Nephron (organoid): ENCODE results near the gene MECP2.

Experiments
- H3K27ac Mint-ChIP-seq, 3 experiments: 2 replicates each; pipeline ENCODE4 v1.8.0; 2020; ENCODE audit warnings: mixed read lengths in 3 of 3, mild to moderate bottlenecking in 2 of 3, moderate library complexity in 1 of 3
- H3K27me3 Mint-ChIP-seq: 2 replicates; pipeline ENCODE4 v1.8.0; 2021; ENCODE audit warnings: low read depth, mild to moderate bottlenecking, moderate library complexity, mixed read lengths
- H3K36me3 Mint-ChIP-seq: 2 replicates; pipeline ENCODE4 v1.8.0; 2020; ENCODE audit warnings: low read depth, mixed read lengths
- H3K4me1 Mint-ChIP-seq: 2 replicates; pipeline ENCODE4 v1.8.0; 2020; ENCODE audit warnings: mixed read lengths
- H3K4me3 Mint-ChIP-seq, 3 experiments: 2 replicates each; pipeline ENCODE4 v1.8.0; 2020; ENCODE audit warnings: mild to moderate bottlenecking in 3 of 3, mixed read lengths in 3 of 3, moderate library complexity in 2 of 3
- H3K9me3 Mint-ChIP-seq: 2 replicates; pipeline ENCODE4 v1.8.0; 2020; ENCODE audit warnings: mixed read lengths
- TF ChIP-seq, protein P1 (sequence below), 3 experiments: fragments of 200-600 bp; sonication (generic); IDR thresholded peaks; one replicate each; pipeline ENCODE4 v1.5.0; 2021; ENCODE audit warnings: antibody characterized with exemption in 3 of 3; ENCODE audit not compliant: unreplicated experiment in 3 of 3

Gene MECP2

DNA sequence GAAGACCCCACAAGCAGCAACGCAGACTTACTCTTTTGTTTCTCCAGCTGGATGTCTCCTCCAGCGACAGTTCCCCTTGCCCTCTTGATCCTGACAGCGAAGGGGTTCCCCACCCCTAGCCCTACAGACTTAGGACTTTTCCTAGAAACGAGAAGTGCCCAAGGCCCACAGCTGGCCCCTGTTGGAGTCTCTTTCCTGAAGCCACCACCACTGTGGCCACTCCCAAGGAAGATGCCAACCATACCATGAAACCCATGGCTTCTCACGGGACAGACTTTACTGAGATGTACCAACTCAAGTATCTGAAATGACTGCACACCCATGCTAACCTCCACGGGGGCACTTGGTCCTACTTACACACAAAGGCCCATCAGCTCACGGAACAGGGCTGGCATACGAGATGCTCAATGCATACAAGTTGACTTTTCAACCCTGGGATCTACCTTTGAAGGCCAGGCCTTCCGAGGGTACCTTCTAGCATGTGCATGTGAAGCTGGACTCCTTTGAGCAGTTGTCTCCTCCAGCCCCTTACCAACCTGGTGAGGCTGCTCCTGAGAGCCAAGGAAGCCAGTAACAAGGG is 76.9 kb downstream of the MECP2 start:
- no peaks in the 10 kb centered on the region for H3K27me3 Mint-ChIP-seq
- H3K27ac Mint-ChIP-seq = peak overlapping the region; percentile 66 to 91 (median 78)
- peaks cover 15% of the 10 kb centered on the region for H3K4me1 Mint-ChIP-seq
- peaks cover 5% of the 10 kb centered on the region for H3K36me3 Mint-ChIP-seq
- H3K4me3 Mint-ChIP-seq = peak overlapping the region; percentile 80 to 87 (median 87)
- TF ChIP-seq, protein P1, sequence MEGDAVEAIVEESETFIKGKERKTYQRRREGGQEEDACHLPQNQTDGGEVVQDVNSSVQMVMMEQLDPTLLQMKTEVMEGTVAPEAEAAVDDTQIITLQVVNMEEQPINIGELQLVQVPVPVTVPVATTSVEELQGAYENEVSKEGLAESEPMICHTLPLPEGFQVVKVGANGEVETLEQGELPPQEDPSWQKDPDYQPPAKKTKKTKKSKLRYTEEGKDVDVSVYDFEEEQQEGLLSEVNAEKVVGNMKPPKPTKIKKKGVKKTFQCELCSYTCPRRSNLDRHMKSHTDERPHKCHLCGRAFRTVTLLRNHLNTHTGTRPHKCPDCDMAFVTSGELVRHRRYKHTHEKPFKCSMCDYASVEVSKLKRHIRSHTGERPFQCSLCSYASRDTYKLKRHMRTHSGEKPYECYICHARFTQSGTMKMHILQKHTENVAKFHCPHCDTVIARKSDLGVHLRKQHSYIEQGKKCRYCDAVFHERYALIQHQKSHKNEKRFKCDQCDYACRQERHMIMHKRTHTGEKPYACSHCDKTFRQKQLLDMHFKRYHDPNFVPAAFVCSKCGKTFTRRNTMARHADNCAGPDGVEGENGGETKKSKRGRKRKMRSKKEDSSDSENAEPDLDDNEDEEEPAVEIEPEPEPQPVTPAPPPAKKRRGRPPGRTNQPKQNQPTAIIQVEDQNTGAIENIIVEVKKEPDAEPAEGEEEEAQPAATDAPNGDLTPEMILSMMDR (IDR thresholded peaks at IDR 0.05; ENCODE audit: unreplicated experiment in 3 of 3) = no peak
- peaks cover 8% of the 10 kb centered on the region for H3K9me3 Mint-ChIP-seq

DNA sequence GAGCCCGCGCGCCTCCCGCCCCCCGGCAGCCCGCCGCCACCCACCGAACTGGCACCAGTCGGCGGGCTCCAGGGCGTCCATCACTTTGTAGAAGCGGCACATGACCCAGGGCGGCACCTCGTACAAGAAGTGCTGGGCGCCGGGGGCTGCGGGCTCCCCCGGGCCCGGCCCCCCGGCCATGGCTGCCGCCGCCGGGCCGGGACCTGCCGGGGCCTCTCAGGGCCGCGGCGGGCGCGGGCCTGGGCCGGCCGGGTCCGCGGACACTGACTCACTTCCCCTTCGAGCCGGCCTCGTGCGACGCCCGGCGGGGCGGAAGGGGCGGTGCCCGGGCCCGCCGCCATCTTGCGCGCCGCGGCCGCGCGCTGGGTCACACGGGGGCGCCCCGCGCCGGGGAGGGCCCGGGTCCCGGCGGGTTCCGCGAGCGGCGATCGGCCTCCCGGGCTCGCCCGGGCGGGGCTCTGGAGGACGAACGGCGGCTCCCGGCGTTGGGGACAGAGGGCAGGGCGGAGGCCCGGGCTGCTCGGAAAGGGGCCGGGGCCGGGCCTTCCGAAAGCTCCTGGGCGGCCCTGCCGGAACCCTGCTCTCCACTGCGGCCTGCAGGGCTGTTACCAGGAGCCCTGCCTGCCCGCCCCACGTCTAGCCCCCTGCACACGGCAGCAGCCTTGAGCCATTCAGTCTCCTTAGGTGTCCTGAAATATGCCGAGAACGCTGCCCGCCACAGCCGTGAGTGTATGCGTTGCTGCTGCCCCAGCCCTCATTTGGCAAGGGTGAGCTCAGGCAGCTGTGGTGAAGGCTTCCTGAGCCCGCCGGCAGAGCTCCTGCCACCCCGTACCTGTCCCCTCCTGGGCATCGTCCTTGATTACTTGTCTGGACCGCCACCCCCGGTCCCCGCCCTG is 77.6 kb downstream of the MECP2 start, which contains the start of gene IRAK1:
IRAK1 (minus strand) TSS at position 270 of the 896 bp plus-strand sequence; CDS start at position 180, 90 bp downstream.
- H3K27me3 Mint-ChIP-seq = no peaks in the 10 kb centered on the region
- peaks cover 8% of the 10 kb centered on the region for H3K9me3 Mint-ChIP-seq
- peaks cover 12% of the 10 kb centered on the region for H3K4me1 Mint-ChIP-seq
- peak within 1 kb of the TSS; percentile 82 to 94 (median 91) for H3K27ac Mint-ChIP-seq
- peak within 1 kb of the TSS; percentile 86 to 89 (median 89) for H3K4me3 Mint-ChIP-seq
- TF ChIP-seq, protein P1 (IDR thresholded peaks at IDR 0.05; ENCODE audit: unreplicated experiment in 3 of 3) = no peak
- H3K36me3 Mint-ChIP-seq = peaks cover 7% of the 10 kb centered on the region

DNA sequence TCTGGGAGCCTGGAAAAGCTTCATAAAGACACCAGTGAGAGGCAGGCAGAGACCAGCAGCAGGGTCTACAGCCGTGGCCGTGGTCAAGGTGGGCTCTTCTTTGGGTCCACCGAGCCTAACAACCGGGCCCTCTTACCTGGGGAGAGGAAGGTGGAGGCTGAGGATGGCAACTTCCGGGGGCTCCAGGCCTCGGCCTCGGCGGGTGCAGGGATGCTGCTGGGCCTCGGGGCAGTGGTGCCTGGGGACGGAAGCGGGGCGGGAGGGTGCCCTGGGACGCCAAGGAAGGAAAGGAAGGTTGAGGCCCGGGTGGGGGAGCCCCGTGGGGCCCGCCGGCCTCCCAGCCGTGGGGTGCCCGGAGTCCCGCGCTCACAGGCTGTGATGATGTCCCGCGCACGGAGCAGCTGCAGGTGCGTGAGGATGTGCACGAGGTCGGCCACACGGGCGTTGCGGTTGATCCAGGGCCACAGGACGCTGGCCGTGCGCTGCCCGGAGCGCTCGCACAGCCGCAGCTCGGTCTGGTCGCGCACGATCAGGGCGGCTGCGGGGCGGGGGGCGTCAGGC is 78.4 kb downstream of the MECP2 start:
- TF ChIP-seq, protein P1 (IDR thresholded peaks at IDR 0.05; ENCODE audit: unreplicated experiment in 3 of 3) = no peak

DNA sequence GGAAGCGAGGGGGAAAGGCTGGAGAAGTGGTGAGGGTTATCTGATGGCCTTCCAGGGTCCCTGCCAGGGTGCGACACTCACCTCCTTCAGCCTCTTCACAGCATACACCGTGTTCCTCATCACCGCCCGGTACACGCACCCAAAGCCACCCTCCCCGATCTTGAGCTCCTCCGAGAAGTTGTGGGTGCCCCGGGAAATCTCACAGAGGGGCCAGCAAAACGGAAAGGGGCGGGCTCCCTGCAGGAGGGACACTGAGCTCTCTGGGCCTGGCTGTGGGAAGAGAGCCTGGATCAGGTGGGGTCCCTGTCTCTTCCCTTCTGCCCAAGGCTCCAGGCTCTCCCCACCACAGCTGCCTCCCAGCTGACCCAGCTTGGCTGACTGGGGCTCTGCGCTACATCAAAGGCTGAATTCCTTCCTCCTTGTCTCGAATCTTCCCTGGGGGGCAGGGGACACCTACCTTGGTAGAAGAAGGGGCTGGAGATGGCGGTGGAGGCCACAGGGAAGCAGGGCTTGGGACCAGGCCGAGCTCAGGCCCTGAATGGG is 78.9 kb downstream of the MECP2 start:
- TF ChIP-seq, protein P1 (IDR thresholded peaks at IDR 0.05; ENCODE audit: unreplicated experiment in 3 of 3) = no peak
- peaks cover 9% of the 10 kb centered on the region for H3K36me3 Mint-ChIP-seq
- peak overlapping the region; percentile 82 to 94 (median 90) for H3K27ac Mint-ChIP-seq
- H3K4me1 Mint-ChIP-seq = peaks cover 12% of the 10 kb centered on the region
- H3K9me3 Mint-ChIP-seq = peaks cover 8% of the 10 kb centered on the region
- H3K4me3 Mint-ChIP-seq = peak overlapping the region; percentile 86 to 89 (median 89)
- no peaks in the 10 kb centered on the region for H3K27me3 Mint-ChIP-seq

More for the DNA sequence above, 78.4 kb downstream of the MECP2 start:
- H3K4me3 Mint-ChIP-seq = peak overlapping the region; percentile 86 to 89 (median 89)
- peak overlapping the region; percentile 82 to 94 (median 90) for H3K27ac Mint-ChIP-seq
- peaks cover 8% of the 10 kb centered on the region for H3K9me3 Mint-ChIP-seq
- peaks cover 12% of the 10 kb centered on the region for H3K4me1 Mint-ChIP-seq
- peaks cover 9% of the 10 kb centered on the region for H3K36me3 Mint-ChIP-seq
- H3K27me3 Mint-ChIP-seq = no peaks in the 10 kb centered on the region

DNA sequence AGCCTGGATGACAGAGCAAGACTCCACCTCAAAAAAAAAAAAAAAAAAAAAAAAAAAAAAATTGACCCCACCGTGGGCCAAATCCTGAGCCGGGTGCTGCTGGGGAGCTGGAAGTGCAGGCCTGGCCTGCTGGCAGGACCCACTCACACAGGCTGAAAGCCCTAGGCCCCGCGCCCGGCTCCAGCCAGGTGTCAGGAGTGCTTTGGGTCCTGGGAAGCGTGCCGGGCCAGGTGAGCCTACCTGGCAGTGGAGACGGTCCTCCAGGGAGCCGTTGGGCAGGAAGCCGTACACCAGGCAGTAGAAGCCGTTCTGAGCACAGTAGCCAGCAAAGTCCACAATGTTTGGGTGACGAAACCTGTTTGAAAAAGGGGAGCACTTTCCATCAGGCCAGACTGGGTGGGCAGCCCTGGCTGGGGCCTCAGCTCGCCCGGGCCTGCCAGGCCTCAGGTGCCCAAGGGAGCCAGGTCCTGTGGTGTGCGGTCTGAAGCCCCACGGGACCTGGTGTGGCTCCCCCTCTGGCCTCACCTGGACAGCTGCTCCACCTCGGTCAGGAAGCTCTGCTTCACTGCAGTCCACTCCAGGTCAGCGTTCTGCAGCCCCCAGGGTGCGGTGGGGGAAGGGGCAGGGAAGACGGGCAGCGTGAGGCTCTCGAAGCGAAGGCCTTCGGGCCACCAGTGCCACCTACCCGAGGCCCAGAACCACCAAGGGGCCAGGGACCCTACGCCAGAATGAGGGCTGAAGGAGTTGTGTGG is 79.6 kb downstream of the MECP2 start:
- Mint-ChIP-seq H3K9me3 (peaks cover 4% of the 10 kb centered on the region), H3K4me1 (peaks cover 7% of the 10 kb centered on the region), H3K4me3 (peak overlapping the region; percentile 25 to 62 (median 30)), H3K27me3 (no peaks in the 10 kb centered on the region), H3K36me3 (peaks cover 9% of the 10 kb centered on the region), H3K27ac (no peak overlapping the region)
- TF ChIP-seq, protein P1 (IDR thresholded peaks at IDR 0.05; ENCODE audit: unreplicated experiment in 3 of 3) = no peak
